Measurements from ENCODE around the gene CENATAC.
"Not testable (repeated sequence)": the region's sequence is repeated elsewhere in the genome, so short reads cannot be mapped to it uniquely, and the experiment has no call there.

Gene CENATAC

DNA sequence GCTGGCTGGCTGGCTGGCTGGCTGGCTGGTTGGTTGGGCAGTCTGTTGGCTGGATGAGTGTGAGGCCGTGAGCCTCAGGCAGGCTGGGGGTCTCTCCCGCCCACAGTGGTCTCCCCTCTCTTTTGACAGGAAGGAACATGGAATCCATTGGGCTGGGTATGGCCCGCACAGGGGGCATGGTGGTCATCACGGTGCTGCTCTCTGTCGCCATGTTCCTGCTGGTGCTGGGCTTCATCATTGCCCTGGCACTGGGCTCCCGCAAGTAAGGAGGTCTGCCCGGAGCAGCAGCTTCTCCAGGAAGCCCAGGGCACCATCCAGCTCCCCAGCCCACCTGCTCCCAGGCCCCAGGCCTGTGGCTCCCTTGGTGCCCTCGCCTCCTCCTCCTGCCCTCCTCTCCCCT lies 40.0 kb upstream of the CENATAC start:
- DNase-seq (ENCODE audit: low read depth): no peak
- TF ChIP-seq, protein P1, sequence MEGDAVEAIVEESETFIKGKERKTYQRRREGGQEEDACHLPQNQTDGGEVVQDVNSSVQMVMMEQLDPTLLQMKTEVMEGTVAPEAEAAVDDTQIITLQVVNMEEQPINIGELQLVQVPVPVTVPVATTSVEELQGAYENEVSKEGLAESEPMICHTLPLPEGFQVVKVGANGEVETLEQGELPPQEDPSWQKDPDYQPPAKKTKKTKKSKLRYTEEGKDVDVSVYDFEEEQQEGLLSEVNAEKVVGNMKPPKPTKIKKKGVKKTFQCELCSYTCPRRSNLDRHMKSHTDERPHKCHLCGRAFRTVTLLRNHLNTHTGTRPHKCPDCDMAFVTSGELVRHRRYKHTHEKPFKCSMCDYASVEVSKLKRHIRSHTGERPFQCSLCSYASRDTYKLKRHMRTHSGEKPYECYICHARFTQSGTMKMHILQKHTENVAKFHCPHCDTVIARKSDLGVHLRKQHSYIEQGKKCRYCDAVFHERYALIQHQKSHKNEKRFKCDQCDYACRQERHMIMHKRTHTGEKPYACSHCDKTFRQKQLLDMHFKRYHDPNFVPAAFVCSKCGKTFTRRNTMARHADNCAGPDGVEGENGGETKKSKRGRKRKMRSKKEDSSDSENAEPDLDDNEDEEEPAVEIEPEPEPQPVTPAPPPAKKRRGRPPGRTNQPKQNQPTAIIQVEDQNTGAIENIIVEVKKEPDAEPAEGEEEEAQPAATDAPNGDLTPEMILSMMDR (IDR thresholded peaks at IDR 0.05; ENCODE audit: control insufficient read depth, insufficient read depth, low read depth, low read length, missing control alignments): no peak
- no peak overlapping the region for H3K4me3 ChIP-seq (ENCODE audit: control insufficient read depth, low read depth, low read length)

DNA sequence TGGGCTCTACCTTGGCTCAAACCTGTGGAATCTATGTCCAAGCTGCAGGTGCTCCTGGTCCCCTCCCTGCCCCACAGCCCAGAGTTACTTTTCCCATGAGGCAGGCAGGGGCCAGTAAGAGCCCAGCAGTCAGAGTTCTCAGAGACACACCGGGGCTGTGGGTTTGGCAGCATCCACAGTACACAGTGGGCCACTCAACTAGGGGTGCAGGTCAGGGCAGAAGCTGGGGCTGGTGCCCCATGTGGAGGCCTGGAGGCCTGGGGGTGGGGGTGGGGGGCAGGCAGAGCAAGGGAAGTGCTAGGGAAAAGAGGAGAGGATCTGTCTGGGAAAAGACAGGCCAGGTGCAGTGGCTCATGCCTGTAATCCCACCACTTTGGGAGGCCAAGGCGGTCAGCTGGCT lies 39.4 kb upstream of the CENATAC start:
- no peak for DNase-seq (ENCODE audit: low read depth)
- TF ChIP-seq, protein P1 (IDR thresholded peaks at IDR 0.05; ENCODE audit: control insufficient read depth, insufficient read depth, low read depth, low read length, missing control alignments): no peak
- H3K4me3 ChIP-seq (ENCODE audit: control insufficient read depth, low read depth, low read length): no peak overlapping the region

DNA sequence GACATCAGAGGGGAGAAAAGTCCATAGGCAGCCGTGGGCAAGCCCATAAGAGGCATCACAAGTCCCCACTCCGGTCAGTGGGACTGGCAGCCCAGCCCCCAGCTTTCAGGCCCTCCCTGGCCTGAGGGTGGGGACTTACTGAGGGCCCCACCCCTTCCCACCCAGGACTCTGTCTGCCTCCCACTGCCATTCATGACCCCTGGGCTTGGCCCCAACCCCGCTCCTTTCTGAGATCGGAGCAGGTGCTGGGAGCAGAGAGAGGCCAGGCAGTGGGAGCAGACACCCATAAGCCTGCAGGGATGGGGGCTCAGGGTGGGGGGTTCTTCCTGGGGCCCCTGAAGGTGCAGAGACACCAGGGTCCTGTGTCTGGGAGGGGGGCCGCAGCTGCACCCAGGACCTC lies 36.7 kb upstream of the CENATAC start:
- no peak for DNase-seq (ENCODE audit: low read depth)
- TF ChIP-seq, protein P1 (IDR thresholded peaks at IDR 0.05; ENCODE audit: control insufficient read depth, insufficient read depth, low read depth, low read length, missing control alignments): no peak
- H3K4me3 ChIP-seq (ENCODE audit: control insufficient read depth, low read depth, low read length): no peak overlapping the region

DNA sequence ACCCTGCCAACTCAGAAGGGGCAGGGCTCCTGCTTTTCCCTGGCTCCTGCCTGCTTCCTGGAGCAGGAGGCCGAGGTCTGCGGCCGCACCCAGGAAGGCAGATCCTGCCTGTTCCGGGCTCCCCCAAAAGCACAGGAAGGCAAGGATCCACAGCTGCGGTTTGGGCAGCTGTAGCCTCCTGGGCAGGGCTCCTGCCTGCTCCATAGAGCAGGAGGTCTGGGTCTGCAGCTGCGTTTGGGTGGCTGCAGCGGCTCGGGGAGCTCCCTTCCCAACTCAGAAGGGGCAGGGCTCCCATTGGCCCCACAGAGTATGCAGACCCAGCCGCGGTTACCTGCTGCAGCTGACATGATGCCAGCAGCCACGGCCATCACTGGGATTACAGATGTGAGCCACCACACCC lies 36.3 kb upstream of the CENATAC start:
- H3K4me3 ChIP-seq (ENCODE audit: control insufficient read depth, low read depth, low read length): no peak overlapping the region
- TF ChIP-seq, protein P1 (IDR thresholded peaks at IDR 0.05; ENCODE audit: control insufficient read depth, insufficient read depth, low read depth, low read length, missing control alignments): no peak
- no peak for DNase-seq (ENCODE audit: low read depth)

DNA sequence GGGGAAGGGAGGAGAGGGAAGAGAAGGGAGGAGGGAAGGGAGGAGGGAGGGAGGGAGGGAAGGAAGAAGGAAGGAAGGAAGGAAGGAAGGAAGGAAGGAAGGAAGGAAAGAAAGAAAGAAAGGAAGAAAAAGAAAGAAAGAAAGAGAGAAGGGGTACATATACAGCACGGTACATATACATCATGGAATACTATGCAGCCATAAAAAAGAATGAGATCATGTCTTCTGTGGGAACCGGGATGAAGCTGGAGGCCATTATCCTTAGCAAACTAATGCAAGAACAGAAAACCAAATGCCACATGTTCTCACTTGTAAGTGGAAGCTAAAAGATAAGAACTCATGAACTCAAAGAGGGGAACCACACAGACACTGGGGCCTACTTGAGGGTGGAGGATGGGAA lies 28.4 kb upstream of the CENATAC start:
- not testable (repeated sequence) for DNase-seq (ENCODE audit: low read depth); H3K4me3 ChIP-seq (ENCODE audit: control insufficient read depth, low read depth, low read length)

DNA sequence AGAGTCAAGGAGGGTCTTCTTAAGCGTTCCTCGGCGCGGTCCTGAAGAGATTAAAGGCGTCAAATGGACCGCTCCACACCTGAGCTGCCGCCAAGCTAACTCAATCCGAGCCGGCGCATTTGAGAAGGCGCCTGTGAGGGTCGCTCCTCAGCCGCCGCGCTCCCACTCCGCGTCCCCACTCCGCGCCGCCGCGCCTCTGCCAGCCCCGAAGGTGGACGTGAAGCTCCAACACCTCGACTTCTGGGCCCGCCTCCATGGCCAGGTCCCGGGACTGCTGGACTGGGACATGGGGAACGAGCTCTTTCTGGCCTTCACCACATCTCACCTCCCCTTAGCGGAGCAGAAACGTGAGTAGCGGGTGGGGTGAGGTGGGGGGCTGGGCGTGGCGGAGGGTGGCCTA lies 26.3 kb upstream of the CENATAC start, which contains the start of gene FOXR1:
Gene FOXR1, plus strand, starts transcription at position 116 of the 400 bp plus-strand sequence. Its CDS starts 171 bp downstream, at position 287.
- no peak for DNase-seq (ENCODE audit: low read depth)
- TF ChIP-seq, protein P1 (IDR thresholded peaks at IDR 0.05; ENCODE audit: control insufficient read depth, insufficient read depth, low read depth, low read length, missing control alignments): no peak
- no peak within 1 kb of the TSS for H3K4me3 ChIP-seq (ENCODE audit: control insufficient read depth, low read depth, low read length)

DNA sequence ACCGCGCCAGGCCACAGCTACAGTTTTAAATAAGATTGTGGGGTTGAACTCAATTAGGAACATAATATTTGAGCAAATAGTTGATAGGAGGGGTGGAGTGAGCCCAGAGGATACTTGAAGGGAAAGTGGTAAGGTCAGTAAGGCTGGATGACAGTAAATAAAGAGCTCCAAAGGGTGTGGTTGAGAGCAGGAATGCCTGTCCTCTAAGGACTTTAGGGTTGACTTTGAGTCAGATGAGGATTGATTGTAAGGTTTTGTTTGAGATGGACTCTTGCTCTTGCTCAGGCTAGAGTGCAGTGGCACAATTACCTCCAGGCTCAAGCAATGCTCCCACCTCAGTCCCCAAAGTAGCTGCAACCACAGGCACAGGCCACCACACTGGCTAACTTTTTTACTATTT lies 24.0 kb upstream of the CENATAC start:
- TF ChIP-seq, protein P1 (IDR thresholded peaks at IDR 0.05; ENCODE audit: control insufficient read depth, insufficient read depth, low read depth, low read length, missing control alignments): no peak
- no peak for DNase-seq (ENCODE audit: low read depth)
- H3K4me3 ChIP-seq (ENCODE audit: control insufficient read depth, low read depth, low read length): no peak overlapping the region
